GM06990 (cell line): ENCODE data around the gene ADK.
"Not testable (repeated sequence)": the region's sequence is repeated elsewhere in the genome, so short reads cannot be mapped to it uniquely, and the experiment has no call there.

ENCODE experiments used
- DNase-seq: peaks from one replicate; pipeline ENCODE4 v3.0.0-alpha.2; 2011; ENCODE audit not compliant: insufficient read length; ENCODE audit errors: extremely low read depth
- H3K27me3 ChIP-seq: replicated peaks from 2 replicates; pipeline ENCODE4 v1.6.0; 2011; ENCODE audit warnings: low read length; ENCODE audit not compliant: control insufficient read depth, insufficient read depth
- H3K36me3 ChIP-seq: 2 replicates; pipeline ENCODE4 v1.5.1; 2011; ENCODE audit warnings: low read length; ENCODE audit not compliant: control insufficient read depth, insufficient read depth
- H3K4me3 ChIP-seq: replicated peaks from 2 replicates; pipeline ENCODE4 v1.5.1; 2011; ENCODE audit warnings: low read depth, mild to moderate bottlenecking, control low read depth, low read length
- CTCF ChIP-seq: IDR thresholded peaks from 2 replicates; pipeline ENCODE4 v1.5.1; 2011; ENCODE audit warnings: low read length, control low read depth, mild to moderate bottlenecking, inconsistent platforms; ENCODE audit not compliant: insufficient read depth, poor library complexity, severe bottlenecking

Gene ADK

DNA sequence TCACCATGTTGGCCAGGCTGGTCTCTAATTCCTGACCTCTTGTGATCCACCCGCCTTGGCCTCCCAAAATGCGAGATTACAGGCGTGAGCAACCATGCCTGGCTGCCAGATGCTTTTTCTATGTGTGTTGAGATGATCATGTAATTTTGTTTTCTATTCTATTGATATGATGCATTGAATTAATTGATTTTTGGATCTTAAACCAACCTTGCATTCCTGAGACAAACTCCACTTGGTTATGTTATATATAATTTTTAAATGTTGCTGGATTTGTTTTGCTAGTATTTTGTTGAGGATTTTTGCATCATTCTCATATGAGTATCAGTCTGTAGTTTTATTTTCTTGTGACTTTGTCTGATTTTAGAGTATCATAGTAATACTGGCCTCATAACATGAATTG is 192.8 kb downstream of the ADK start:
- TF ChIP-seq CTCF = no peak

DNA sequence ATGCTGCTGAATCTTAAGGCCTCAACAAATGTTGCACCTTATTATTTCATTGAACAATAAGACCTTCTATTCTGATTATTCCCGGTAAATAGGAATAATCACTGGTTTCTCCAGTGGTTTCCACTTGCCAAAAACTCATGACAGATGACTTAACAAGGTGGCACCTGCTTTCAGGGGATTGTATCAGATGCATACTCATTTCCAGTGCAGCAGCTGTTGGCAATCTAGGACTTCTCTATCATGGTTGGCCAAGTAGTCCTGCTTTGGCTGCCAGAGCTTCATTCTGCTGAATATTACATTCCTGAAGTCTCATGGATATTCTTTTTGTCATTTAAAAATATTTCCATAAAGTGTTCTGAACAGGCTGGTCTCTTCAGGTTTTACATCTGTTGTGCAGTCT is 193.3 kb downstream of the ADK start:
- DNase-seq = no peak
- TF ChIP-seq CTCF = no peak

More for the DNA sequence above, 192.8 kb downstream of the ADK start:
- no peak for DNase-seq
- Histone ChIP-seq H3K36me3 (no peaks in the 10 kb centered on the region), H3K27me3 (no peaks in the 10 kb centered on the region), H3K4me3 (no peak overlapping the region)

GRCh38 chr10:74347522-74347921 is 196.5 kb downstream of the ADK start:
- Histone ChIP-seq H3K27me3 (no peaks in the 10 kb centered on the region), H3K4me3 (no peak overlapping the region), H3K36me3 (no peaks in the 10 kb centered on the region)
- TF ChIP-seq CTCF = no peak
- DNase-seq = no peak

More for the DNA sequence above, 193.3 kb downstream of the ADK start:
- Histone ChIP-seq H3K4me3 (no peak overlapping the region), H3K27me3 (no peaks in the 10 kb centered on the region), H3K36me3 (no peaks in the 10 kb centered on the region)

GRCh38 chr10:74353021-74353420 is 202.0 kb downstream of the ADK start:
- H3K27me3 ChIP-seq, DNase-seq, H3K4me3 ChIP-seq, H3K36me3 ChIP-seq: not testable (repeated sequence)

- DNase-seq = no peak
- Histone ChIP-seq H3K4me3 (no peak overlapping the region), H3K27me3 (no peaks in the 10 kb centered on the region), H3K36me3 (peaks cover 8% of the 10 kb centered on the region)
- no peak for TF ChIP-seq CTCF
Observed at GRCh38 chr10:74361678-74362077, 210.7 kb downstream of the ADK start.

DNA sequence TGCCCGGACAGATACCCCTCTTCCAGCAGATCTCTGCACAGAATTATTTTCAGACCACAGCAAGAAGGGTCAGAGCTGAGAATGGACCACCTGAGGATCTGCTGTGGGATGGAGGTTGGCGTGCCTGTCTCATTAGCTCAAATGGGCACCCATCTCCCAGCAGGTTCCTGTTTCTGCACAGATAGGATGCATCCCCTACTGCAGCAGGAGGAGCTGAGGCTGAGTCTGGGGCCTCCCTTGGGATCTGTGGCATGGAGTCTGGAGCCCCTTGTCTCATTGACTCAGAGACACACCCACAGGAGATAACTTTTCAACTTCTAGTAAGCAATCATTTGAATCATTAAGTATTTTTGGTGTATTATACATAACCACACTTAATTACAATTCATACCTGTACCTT is 212.7 kb downstream of the ADK start:
- Histone ChIP-seq H3K36me3 (peaks cover 8% of the 10 kb centered on the region), H3K27me3 (no peaks in the 10 kb centered on the region), H3K4me3 (no peak overlapping the region)
- DNase-seq = no peak
- no peak for TF ChIP-seq CTCF
